ENCODE results near the gene ZBP1.
A peak's percentile ranks its signal among the peaks of the same experiment; 100 is the strongest.

ZBP1 gene

GRCh38 chr20:57609842-57610167 is 10.4 kb downstream of the ZBP1 start:
- H3K4me3 ChIP-seq (ENCODE audit: low read depth, low read length), result no peak overlapping the region
- no peak for DNase-seq (ENCODE audit: low read depth)
- no peak for TF ChIP-seq CTCF (IDR thresholded peaks at IDR 0.05; ENCODE audit: insufficient read depth, low read depth, low read length, missing control alignments)

- no peak overlapping the region for H3K4me3 ChIP-seq (ENCODE audit: low read depth, low read length)
- DNase-seq (ENCODE audit: low read depth), result peak; percentile 42
- no peak for TF ChIP-seq CTCF (IDR thresholded peaks at IDR 0.05; ENCODE audit: insufficient read depth, low read depth, low read length, missing control alignments)
These were observed 11.0 kb downstream of the ZBP1 start for GRCh38 chr20:57609086-57609841.

DNA sequence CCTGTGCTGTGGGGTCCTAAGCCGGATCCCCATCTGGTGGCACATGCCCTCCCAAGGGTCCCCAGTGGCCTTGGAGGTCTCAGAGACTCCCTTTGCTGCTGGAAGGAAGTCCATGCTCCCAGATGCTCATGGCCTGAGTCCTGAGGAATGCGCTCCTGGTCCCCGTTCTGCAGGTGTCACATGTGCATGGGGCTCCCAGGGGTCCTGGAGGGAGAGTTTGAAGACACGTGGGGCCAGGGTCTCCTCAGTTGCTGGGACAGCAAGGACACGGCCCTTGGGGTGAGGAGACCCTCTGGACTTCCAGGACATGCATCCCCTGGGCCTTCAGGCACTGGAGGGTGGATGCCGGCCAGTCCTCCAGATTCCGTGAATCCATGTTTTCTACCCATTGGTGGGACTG is 11.7 kb downstream of the ZBP1 start:
- H3K4me3 ChIP-seq (ENCODE audit: low read depth, low read length), result no peak overlapping the region
- DNase-seq (ENCODE audit: low read depth), result no peak
- TF ChIP-seq CTCF (IDR thresholded peaks at IDR 0.05; ENCODE audit: insufficient read depth, low read depth, low read length, missing control alignments), result no peak

DNA sequence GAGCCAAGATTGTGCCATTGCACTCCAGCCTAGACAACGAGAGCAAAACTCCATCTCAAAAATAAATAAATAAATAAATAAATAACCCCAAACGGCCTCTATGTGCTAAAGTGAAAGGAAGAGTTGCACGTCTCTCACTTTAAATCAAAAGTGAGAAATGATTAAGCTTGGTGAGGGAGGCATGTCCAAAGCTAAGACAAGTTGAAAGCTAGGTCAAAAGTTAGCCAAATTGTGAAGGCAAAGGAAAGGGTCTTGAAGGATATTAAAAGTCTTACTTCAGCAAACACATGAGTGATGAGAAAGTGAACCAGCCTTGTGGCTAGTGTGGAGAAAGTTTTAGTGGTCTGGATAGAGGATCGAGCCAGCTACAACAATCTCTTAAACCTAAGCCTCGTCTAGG is 14.3 kb downstream of the ZBP1 start:
- no peak for TF ChIP-seq CTCF (IDR thresholded peaks at IDR 0.05; ENCODE audit: insufficient read depth, low read depth, low read length, missing control alignments)
- peak; percentile 50 for DNase-seq (ENCODE audit: low read depth)
- H3K4me3 ChIP-seq (ENCODE audit: low read depth, low read length), result no peak overlapping the region

DNA sequence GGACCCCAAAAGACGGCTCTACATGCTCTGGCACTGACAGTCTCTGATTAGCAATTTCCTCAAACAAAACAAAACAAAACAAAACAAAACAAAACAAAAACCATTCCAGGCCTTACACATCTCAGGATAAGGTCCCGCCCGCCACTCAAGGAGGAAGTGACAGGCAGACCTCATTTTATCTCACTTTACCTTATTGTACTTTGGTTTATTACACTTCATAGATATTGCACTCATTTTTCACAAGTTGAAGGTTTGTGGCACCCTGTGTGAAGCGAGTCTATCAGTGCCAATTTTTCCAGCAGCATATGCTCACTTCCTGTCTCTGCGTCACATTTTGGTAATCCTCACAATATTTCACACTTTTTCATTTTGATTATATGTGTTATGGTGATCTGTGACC is 15.2 kb downstream of the ZBP1 start:
- DNase-seq (ENCODE audit: low read depth), result no peak
- no peak for TF ChIP-seq CTCF (IDR thresholded peaks at IDR 0.05; ENCODE audit: insufficient read depth, low read depth, low read length, missing control alignments)
- H3K4me3 ChIP-seq (ENCODE audit: low read depth, low read length), result no peak overlapping the region

DNA sequence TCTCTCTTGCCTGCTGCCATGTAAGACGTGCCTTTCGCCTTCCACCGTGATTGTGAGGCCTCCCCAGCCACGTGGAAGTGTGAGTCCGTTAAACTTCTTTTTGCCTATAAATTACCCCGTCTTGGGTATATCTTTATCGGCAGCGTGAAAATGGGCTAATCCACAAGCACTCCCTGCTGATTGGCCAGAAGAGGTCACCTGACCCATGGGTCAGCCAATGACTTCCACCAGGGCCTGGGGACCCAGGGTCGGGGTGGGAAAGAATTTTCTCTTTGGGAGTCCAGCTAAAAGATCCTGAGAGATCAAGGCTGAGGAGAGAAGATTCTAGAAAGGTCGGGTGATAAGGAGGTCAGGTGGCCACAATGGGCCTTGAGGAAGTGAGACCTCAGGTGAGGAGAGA is 17.1 kb downstream of the ZBP1 start:
- H3K4me3 ChIP-seq (ENCODE audit: low read depth, low read length), result no peak overlapping the region
- no peak for DNase-seq (ENCODE audit: low read depth)
- TF ChIP-seq CTCF (IDR thresholded peaks at IDR 0.05; ENCODE audit: insufficient read depth, low read depth, low read length, missing control alignments), result no peak

GRCh38 chr20:57601737-57602136 is 18.5 kb downstream of the ZBP1 start:
- H3K4me3 ChIP-seq (ENCODE audit: low read depth, low read length), result no peak overlapping the region
- DNase-seq (ENCODE audit: low read depth), result no peak
- no peak for TF ChIP-seq CTCF (IDR thresholded peaks at IDR 0.05; ENCODE audit: insufficient read depth, low read depth, low read length, missing control alignments)

All from GM12865 (cell line).